Liver (tissue), 3 donors: Measurements from ENCODE around the gene PYGO2.

Experiments used
- CTCF ChIP-seq: fragments of 150-350 bp; IDR thresholded peaks from 2 replicates; pipeline ENCODE4 v1.5.1; 2017; ENCODE audit warnings: improper control_type of control experiment, low read depth, low read length; ENCODE audit not compliant: missing input control
- GABPA ChIP-seq, 2 donors: IDR thresholded peaks in 1 of 2; conservative IDR thresholded peaks in 1 of 2; 2 replicates each; pipeline ENCODE4 v1.6.1; 2016; ENCODE audit warnings: antibody characterized with exemption in 2 of 2, mild to moderate bottlenecking in 1 of 2, moderate library complexity in 1 of 2
- JUND ChIP-seq, 2 donors: IDR thresholded peaks; 2 replicates each; pipeline ENCODE4 v1.6.1; 2016; ENCODE audit warnings: antibody characterized with exemption in 2 of 2
- MAX ChIP-seq: IDR thresholded peaks from 2 replicates; pipeline ENCODE4 v1.6.1; 2016; ENCODE audit warnings: antibody characterized with exemption
- RAD21 ChIP-seq, 2 donors: IDR thresholded peaks; 2 replicates each; pipeline ENCODE4 v1.6.1; 2016; ENCODE audit warnings: antibody characterized with exemption in 2 of 2, mild to moderate bottlenecking in 2 of 2
- REST ChIP-seq: IDR thresholded peaks from 2 replicates; pipeline ENCODE4 v1.6.1; 2016; ENCODE audit warnings: antibody characterized with exemption, mild to moderate bottlenecking
- RXRA ChIP-seq, 2 donors: IDR thresholded peaks; 2 replicates each; pipeline ENCODE4 v1.6.1; 2017 to 2018; ENCODE audit warnings: antibody characterized with exemption in 2 of 2, mild to moderate bottlenecking in 1 of 2
- TAF1 ChIP-seq: conservative IDR thresholded peaks from 2 replicates; pipeline ENCODE4 v1.6.1; 2016; ENCODE audit warnings: antibody characterized with exemption, mild to moderate bottlenecking
- YY1 ChIP-seq: IDR thresholded peaks from 2 replicates; pipeline ENCODE4 v1.6.1; 2016; ENCODE audit warnings: antibody characterized with exemption, mild to moderate bottlenecking
- donor health status: healthy.
- donor health status: healthy.

GRCh38 chr1:154987326-154987725, 25.7 kb upstream of the PYGO2 start:
- TF ChIP-seq GABPA (IDR thresholded peaks at IDR 0.05 in 1 of 2, conservative IDR thresholded peaks at IDR 0.05 in 1 of 2) (no peak), CTCF (no peak), YY1 (peak; percentile 89), MAX (no peak), TAF1 (no peak), JUND (IDR thresholded peaks at IDR 0.05) (peak; percentile 39 to 48), RAD21 (IDR thresholded peaks at IDR 0.05) (no peak), RXRA (IDR thresholded peaks at IDR 0.05) (peak; percentile 57 to 69), REST (peak; percentile 10)
